ENCODE measurements around the gene CCNQ. TPM values are rescaled to one million over a fixed set of nuclear protein-coding genes. Genes with fewer than 3 reads are reported as not detected.

CCNQ gene
- total and polyA plus RNA-seq, 10 of the 15 experiments (the other 5 are each of a cell fraction or from before 2014, with no cell fraction given) = 0.45 to 36.2 (median 18.2) TPM

GRCh38 chrX:153621949-153622598, 23.1 kb upstream of the CCNQ start:
- Histone ChIP-seq H3K4me3 (no peak overlapping the region), H3K36me3 (ENCODE audit: control insufficient read depth in 2 of 2, insufficient read depth in 2 of 2, low read length in 1 of 2) (no peaks in the 10 kb centered on the region), H3K4me2 (ENCODE audit: control insufficient read depth, insufficient read depth) (no peak overlapping the region), H3K27me3 (replicated peaks in 1 of 2; ENCODE audit: control insufficient read depth in 2 of 2, insufficient read depth in 2 of 2, low read length in 1 of 2) (no peaks in the 10 kb centered on the region; a peak in 3 of 4 replicates), H3K27ac (ENCODE audit: control insufficient read depth, insufficient read depth) (no peak overlapping the region), H3K9me3 (replicated peaks; ENCODE audit: control insufficient read depth, insufficient read depth, low read length) (no peaks in the 10 kb centered on the region; the same call in 2 of the 3 replicates), H3K9ac (ENCODE audit: control insufficient read depth, insufficient read depth, low read length) (no peak overlapping the region), H2AFZ (ENCODE audit: control insufficient read depth, low read depth, low read length) (no peak overlapping the region), H3K4me1 (ENCODE audit: control insufficient read depth, insufficient read depth, low read length) (no peaks in the 10 kb centered on the region), H4K20me1 (ENCODE audit: control insufficient read depth, insufficient read depth) (no peaks in the 10 kb centered on the region), H3K79me2 (ENCODE audit: control insufficient read depth, insufficient read depth, low read length) (no peaks in the 10 kb centered on the region)
- in situ Hi-C loops (cut with MboI) = no loop called here
- TF ChIP-seq BMI1 (IDR thresholded peaks at IDR 0.05; ENCODE audit: borderline replicate concordance) (no peak), MYB (IDR thresholded peaks at IDR 0.05; ENCODE audit: borderline replicate concordance, low read depth, low read length) (no peak), EGR1 (IDR thresholded peaks at IDR 0.05; ENCODE audit: borderline replicate concordance in 1 of 2, low read depth in 2 of 2, low read length in 2 of 2) (no peak), MTA3 (IDR thresholded peaks at IDR 0.05; ENCODE audit: borderline replicate concordance, low read length) (no peak), NRF1 (conservative IDR thresholded peaks at IDR 0.05; ENCODE audit: low read depth, low read length) (no peak), BRCA1 (IDR thresholded peaks at IDR 0.05; ENCODE audit: low read depth, low read length) (no peak), FOXK2 (IDR thresholded peaks at IDR 0.05) (no peak), HCFC1 (IDR thresholded peaks at IDR 0.05; ENCODE audit: low read length) (no peak), SMARCA5 (IDR thresholded peaks at IDR 0.05) (no peak), ZNF207 (IDR thresholded peaks at IDR 0.05; ENCODE audit: borderline replicate concordance) (no peak), E2F8 (IDR thresholded peaks at IDR 0.05; ENCODE audit: low read depth, partially characterized antibody) (no peak), MXI1 (IDR thresholded peaks at IDR 0.05; ENCODE audit: low read depth, low read length) (no peak), CREB1 (IDR thresholded peaks at IDR 0.05; ENCODE audit: low read depth) (no peak), NBN (IDR thresholded peaks at IDR 0.05) (no peak)
- TF ChIP-seq, protein P1, sequence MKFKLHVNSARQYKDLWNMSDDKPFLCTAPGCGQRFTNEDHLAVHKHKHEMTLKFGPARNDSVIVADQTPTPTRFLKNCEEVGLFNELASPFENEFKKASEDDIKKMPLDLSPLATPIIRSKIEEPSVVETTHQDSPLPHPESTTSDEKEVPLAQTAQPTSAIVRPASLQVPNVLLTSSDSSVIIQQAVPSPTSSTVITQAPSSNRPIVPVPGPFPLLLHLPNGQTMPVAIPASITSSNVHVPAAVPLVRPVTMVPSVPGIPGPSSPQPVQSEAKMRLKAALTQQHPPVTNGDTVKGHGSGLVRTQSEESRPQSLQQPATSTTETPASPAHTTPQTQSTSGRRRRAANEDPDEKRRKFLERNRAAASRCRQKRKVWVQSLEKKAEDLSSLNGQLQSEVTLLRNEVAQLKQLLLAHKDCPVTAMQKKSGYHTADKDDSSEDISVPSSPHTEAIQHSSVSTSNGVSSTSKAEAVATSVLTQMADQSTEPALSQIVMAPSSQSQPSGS (IDR thresholded peaks at IDR 0.05; ENCODE audit: low read length) = no peak
- TF ChIP-seq, protein P2, sequence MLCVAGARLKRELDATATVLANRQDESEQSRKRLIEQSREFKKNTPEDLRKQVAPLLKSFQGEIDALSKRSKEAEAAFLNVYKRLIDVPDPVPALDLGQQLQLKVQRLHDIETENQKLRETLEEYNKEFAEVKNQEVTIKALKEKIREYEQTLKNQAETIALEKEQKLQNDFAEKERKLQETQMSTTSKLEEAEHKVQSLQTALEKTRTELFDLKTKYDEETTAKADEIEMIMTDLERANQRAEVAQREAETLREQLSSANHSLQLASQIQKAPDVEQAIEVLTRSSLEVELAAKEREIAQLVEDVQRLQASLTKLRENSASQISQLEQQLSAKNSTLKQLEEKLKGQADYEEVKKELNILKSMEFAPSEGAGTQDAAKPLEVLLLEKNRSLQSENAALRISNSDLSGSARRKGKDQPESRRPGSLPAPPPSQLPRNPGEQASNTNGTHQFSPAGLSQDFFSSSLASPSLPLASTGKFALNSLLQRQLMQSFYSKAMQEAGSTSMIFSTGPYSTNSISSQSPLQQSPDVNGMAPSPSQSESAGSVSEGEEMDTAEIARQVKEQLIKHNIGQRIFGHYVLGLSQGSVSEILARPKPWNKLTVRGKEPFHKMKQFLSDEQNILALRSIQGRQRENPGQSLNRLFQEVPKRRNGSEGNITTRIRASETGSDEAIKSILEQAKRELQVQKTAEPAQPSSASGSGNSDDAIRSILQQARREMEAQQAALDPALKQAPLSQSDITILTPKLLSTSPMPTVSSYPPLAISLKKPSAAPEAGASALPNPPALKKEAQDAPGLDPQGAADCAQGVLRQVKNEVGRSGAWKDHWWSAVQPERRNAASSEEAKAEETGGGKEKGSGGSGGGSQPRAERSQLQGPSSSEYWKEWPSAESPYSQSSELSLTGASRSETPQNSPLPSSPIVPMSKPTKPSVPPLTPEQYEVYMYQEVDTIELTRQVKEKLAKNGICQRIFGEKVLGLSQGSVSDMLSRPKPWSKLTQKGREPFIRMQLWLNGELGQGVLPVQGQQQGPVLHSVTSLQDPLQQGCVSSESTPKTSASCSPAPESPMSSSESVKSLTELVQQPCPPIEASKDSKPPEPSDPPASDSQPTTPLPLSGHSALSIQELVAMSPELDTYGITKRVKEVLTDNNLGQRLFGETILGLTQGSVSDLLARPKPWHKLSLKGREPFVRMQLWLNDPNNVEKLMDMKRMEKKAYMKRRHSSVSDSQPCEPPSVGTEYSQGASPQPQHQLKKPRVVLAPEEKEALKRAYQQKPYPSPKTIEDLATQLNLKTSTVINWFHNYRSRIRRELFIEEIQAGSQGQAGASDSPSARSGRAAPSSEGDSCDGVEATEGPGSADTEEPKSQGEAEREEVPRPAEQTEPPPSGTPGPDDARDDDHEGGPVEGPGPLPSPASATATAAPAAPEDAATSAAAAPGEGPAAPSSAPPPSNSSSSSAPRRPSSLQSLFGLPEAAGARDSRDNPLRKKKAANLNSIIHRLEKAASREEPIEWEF (IDR thresholded peaks at IDR 0.05; ENCODE audit: insufficient replicate concordance, low read depth, low read length) = no peak
- DNase-seq (ENCODE audit: low read depth, low spot score) = no peak
- 61% methylated on average over 27 of the region's 27 CpGs for WGBS (ENCODE audit: insufficient coverage, insufficient replicate concordance, low lambda C conversion rate, missing lambda C conversion rate)
- CTCF ChIA-PET = no interaction called here
- RAD21 ChIA-PET (ENCODE audit: unreplicated experiment) = no interaction called here
- no peak for ATAC-seq
- no TSS peak for BruUV-seq (replicated peaks)
- POLR2A ChIA-PET = no interaction called here
- no peak for FAIRE-seq
- SMC1A ChIA-PET (ENCODE audit: uncharacterized antibody, unreplicated experiment) = no interaction called here
- intact Hi-C loops (cut with micrococcal nuclease; ENCODE audit: unreplicated experiment) = no loop called here

All from GM12878 (cell line).